Hepatic stellate cell (primary cell): ENCODE measurements around the gene RBP3.

Experiments
- DNase-seq: peaks from one replicate; pipeline ENCODE4 v3.0.0; 2011; ENCODE audit warnings: low spot score

The RBP3 gene

DNA sequence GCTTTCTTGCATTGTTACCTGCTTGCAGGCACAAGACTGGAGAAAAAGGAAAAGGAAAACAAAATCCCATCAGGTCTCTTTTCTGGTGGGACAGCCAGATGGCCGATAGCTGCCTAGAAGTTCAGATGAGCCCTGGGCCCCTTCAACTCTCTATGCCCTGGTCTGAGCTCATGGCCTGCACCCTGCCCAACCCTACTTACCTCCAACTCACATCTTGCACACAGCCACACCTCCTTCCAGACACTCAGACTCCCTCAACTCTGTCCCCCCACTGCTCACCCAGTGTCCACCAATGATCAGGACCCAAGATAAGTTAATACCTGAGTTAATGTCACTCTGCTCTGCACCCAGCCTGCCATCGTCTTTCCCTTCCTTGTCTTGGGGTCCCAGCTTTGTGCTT lies 10.9 kb downstream of the RBP3 start:
- DNase-seq: no peak

DNA sequence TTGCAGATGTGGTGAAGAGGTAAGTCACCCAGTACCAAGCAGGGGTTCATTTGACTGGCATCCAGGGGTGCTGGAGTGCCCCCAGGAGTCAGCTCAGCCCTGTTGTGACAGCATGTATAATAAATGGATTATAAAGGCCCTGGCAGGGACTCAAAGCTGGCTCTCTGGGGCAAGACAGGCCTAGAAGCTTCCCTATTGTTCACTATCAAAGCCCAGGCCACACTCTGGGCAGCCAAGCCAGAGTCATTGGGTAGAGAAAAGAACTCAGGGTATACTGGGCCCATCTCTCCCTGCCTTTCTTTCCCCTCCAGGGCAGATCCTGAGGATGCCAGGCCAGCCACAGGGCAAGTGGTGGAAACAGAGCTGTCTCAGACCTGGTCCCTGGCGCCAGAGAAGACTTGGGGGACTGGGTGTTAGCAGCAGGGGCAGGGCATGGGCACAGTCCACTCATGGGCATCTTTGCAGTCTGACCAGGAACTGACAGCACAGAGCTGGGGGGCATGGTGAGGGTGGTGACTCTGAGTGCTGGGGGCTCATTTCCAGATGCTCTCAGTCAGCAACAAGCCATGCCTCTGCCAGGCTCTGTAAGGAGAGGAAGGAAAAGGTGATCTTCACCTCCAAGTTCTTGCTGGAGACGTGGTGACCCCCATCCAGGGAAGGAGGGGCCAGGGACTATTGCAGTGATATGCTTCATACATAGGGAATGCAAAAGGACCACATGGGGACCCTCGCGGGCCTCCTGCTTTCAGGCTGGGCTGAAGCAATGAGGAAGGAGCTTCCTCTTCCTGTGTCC lies 11.7 kb downstream of the RBP3 start:
- no peak for DNase-seq

DNA sequence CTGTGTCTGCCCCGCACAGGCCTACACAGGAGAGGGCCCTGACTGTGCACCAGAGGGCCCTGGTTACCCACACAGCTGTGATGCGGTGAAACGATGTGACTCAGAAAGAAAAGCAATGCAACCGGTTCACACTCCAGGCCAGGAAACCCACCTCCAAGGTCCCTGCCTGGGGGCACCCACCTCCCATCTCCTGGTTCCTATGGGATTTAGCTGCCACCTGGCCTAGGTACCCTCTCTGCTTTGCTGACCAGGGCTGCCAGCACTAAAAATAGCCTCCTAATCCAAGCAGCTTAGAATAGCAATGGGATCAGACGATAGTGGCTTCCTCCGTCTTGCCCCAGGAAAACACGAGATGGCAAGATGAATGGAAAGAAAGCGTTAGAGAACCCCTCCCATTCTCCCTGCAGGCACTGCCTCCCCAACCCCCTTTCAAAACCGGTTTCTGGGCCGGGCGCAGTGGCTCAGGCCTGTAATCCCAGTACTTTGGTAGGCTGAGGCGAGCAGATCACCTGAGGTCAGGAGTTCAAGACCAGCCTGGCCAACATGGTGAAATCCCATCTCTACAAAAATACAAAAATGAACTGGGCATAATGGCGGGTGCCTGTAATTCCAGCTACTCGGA lies 12.4 kb downstream of the RBP3 start:
- no peak for DNase-seq

DNA sequence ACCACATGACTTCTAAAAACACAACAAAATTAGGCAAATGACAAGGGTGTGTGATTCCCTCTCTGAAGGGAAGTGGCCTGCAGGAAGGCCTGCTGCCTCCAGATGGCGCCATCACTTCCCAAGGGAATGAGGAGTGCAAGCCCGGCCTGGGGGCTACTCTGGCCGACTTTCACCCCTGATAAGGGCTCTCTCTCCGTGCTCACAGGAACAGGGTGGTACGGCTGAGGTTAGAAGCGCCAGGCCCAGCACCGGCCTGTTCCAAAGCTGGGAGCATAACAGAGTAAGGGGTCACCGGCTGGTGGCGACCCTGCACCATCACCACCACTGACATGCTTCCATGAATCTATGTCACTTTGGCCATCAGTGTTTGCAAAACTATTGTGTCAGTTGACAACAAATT lies 13.1 kb downstream of the RBP3 start:
- peak; percentile 59 for DNase-seq

DNA sequence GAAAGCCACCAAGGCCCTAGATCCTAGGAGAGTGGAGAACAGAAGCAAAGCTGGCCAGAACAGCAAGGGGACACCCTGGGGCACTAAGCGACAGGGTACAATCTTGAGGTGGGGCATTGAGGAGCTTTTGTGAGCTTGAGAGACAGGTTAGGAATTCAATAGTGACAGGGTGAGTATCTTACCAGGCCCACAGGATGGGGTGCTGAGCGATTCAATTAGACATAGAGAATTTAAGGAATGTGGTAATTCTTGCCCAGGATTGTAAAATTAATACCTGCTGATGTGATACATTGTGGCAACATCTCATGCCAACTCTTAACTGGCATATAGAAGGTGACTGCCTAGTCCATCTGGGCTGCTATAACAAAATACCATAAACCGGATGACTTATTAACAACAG lies 14.0 kb downstream of the RBP3 start:
- DNase-seq: no peak

DNA sequence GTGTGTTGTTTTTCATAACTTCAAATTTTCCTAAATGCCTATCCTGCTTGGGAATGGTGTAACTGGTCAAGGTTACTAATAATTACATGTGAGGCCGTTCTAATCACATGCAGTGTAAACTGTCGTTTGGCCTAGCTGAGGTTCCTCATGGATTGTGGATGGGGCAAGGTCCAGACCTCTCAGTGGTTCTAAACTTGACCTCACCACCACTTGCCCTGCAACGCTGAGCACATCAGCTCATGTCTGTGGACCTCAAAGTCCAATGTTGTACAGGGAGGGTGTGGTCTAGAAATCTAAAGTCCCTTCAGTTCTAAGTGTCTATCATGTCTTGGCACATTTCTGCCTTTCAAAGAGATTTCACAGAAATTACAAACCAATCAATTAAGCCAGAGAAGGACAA lies 15.6 kb downstream of the RBP3 start:
- no peak for DNase-seq

DNA sequence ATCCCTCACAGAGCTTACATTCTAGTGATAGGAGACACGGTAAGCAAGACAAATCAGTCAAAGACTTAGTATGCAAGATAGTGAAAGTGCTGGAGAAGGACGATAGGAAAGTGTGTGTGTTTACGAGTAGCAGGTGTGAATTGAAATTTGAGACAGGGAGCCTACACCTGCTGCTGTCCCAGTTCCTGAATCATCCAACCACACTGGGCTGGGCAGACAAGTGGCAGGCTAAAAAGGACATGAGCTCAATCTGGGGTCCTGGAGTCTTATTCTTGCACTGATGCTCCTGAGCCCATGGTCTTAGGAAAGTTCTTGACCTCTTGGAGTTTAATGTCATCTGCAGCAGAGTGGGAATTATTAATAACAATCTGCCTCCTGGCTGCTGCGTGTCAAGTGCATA lies 16.2 kb downstream of the RBP3 start:
- DNase-seq: no peak

DNA sequence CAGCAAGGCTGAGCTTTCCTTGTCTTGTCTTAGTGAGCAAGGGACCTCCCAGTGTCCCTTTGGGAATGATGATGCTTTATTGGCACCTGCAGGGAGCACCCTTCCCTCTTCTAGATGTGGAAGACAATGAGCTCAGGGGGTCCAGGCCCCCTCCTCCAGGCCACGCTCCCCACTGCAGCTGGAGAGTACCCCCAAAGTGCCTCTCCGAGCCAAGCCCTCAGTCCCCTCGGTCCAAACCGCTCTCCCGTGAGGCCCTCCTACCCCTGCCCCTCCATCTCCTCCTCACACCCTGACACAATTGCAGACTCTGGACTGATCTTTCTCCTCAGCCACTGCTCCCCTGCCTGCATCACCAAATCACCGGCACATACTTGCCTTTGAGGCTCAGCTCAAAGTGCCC lies 16.7 kb downstream of the RBP3 start:
- no peak for DNase-seq

DNA sequence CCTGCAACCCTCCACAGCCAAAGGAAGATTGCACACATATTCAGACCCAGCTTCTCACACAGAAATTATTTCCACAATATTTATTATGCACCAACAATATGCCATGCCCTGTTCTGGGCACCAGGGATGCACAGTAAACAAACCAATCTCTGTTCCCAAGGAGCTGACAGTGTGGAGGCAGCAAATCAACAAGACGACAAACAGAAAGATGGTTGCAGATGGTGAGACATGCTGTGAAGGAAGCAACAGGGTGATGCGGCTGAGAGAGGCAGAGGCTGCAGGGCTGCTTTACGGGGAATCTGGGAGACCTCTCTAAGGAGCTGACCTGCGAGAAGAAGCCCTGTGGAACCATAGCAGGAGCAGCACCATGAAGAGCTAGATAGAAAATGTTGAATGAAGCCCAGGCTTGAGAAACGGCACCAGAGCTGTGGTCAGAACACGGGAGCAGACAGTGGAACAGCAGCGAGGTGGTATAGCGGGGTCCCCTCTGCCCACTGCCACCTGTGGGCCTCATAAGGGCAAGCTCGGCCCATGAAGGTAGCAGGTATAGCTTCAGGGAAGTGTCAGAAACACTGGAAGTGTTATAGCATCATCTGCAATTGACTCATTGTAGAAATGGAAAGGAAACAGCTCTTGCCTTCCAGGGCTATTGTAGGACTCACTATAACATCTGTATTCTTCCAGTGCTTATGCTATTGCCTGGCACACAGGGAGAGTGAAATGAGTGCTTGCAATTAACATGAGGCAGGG lies 17.4 kb downstream of the RBP3 start:
- no peak for DNase-seq

DNA sequence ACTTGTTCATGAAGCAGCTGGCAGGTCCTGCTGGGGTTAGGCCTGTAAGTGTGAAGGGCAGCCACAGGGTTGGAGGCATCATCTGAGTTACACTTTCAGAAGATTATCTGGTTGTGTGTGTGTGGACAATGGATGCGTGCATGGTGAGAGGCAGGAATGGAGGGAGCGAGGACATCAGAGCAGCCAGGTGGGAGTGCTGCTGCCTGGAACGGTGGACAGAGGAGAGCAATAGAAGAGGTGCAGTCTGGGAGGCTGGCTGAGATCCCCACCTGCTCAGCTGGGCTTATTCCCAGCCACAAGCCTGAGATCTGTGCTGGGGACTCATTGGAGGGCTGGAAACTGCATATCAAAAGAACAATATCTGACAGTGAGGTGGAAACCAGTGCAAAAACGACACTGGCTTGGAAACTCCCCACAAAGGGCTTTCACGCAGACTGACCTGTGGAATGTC lies 18.0 kb downstream of the RBP3 start:
- no peak for DNase-seq

DNA sequence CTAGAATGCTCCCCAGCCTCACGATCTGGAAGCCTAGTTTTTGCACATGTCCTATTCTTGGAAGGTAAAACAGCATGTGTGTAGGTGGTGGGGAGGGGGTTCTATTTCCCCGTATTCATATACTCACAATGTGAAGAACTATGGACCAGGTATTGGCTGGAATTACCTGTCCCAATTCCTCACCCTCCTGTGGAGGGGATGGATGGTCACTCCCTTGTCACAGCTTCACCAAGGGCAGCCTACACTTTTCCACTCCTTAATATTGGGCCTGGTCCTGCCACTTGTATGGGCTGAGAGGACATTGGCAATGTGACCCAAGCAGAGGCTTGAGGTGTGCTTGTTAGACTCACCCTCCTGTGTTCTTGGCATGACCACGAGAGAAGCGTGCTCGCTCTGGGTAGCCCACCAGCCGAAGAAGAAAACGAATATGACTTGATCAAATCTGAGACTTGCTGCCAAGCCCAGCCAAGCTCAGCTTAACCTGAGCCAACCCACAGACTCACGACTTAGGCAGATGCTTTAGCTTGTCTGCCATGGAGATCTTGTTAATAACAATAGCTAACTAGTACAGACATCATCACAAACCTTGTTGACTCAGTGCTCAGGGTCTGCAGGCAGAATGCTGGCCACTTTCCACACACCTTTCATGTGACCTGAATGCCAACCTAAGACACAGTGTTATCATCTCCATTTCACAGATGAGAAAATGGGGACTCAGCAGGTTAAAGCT lies 18.7 kb downstream of the RBP3 start:
- DNase-seq: no peak

DNA sequence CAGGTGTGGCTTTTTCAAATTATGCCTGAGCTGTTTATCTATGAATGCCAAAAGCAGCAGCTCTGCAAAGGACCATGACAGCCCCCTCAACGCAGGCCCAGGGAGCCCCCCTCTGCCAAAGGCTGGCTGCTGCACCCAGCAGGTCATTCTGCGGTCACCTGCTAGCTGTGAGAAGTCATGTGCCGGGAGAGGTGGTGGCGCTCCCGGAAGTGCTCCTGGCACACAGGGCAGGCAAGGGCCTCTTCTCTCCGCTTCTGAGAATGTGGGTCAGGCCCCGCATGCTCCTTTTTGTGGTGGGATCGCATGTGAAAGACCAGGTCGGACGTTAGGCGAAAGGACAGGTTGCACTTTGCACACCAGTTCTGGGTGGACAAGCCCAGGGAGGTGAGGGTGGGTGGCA lies 19.5 kb downstream of the RBP3 start:
- no peak for DNase-seq

DNA sequence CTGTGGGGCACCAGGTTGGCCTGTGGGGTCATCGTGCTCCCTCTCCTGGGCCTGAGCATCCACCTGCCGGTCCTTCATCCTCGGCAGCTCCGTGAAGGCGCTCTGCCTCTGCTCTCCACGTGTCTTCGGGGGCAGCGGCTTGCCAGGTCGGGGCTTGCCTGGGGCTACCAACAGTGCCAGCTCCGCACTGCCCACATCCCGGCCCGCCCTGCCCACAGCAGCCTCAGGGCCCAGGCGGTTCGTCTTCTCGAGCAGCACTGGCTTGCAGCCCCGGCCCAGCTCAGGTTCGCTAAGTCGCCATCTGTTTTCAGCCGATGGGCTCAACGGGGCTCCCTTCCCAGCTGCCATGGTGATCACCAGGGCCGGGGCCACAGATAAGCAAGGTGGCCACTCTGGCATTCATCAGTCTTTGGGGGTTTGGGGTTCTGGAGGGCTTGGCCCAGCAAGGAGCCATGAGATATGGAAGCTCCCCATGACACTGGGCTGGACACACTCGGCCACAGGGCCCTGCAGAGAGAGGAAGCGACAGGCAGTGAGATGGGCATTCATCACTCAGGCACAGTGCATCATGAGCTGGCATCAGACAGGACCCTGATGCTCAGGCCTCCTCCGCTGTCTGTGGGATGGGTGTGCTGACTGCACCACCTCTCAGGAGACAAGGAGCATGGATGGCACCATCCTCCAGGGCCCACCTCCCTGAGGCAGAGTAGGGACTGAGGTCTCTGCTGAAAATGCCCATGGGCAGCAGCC lies 20.4 kb downstream of the RBP3 start:
- no peak for DNase-seq

DNA sequence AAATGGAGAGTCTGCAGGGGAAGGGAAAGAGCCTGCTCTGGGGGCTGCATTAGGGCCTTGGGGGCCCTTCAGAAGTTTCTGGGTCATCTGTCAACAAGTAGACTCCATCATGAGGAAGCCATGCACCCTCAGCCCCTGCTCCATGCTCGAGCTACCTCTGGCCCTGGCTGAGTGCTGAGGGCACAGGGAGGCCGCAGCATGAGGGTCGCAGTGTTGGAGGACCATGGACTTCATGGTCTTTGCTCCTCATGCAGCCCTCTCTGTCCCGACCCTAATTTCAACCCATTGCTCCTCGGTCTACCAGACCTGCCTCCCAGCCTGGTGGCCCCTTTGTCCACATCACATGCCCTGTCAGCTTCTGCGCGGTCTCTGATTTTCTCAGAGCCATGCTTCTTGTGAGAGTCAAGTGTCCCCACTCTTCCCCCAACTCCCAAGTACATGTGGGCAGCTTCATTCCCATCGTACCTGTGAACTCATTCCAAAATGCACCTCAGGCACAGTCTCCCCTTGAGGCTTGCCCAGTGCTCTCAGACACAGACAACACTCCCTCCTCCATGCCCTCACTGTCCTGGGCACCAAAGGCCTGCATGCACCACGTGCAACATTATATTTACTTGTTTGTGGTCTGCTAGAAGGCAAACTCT lies 21.2 kb downstream of the RBP3 start:
- DNase-seq: no peak

DNA sequence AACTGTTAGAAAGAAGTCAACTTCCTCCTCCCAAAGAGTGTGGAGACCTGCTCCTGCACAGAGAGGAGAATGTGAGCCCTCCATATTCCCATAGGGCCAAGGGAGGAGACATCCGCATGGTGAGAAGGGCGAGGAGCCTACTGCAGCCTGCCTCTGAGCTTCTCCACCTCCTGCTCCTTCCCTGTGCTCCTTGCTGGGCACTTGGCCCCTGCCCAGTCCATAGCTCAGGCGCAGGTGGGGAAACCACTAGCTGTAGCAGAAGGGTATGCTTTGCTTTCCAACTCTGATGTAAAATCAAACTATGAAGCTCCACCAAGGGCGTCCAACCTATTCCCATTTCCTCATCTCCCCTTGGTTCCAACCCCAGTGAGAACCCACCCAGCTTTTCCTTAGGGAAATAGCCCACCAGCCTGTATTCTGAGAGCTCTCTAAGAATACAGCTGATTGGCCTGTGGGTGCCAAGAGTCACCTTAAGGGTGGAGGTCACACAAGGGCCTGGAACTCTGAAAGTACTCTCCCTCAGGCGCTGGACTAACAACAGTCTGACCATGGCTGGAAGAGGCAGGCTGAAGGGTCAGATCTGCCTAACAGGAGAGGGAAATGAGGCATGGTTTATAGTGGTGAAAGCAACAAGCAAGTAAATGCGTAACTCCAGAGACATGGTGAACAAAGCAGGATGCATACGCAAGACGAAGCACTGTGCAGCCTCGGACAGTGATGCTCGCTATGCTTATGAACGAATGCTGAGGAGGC lies 22.0 kb downstream of the RBP3 start:
- DNase-seq: no peak

DNA sequence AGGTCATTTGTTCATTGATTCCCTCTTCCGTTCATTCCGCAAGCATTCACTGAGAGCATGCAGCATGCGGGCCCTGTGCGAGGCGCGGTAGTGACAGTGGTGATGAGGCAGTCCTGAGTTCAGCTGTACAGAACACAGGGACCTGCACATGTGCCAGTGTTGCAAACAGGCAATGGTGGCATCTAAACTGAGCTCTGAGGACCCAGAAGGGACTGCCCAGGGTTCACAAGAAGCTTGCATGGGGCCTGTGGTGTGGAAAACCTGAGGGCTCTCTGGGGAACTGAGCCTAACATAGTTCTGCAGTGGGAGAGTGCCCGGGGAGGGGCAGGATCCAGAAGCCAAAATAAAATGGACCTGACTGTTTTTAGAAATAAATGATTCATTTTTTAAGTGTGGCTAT lies 22.7 kb downstream of the RBP3 start:
- no peak for DNase-seq

DNA sequence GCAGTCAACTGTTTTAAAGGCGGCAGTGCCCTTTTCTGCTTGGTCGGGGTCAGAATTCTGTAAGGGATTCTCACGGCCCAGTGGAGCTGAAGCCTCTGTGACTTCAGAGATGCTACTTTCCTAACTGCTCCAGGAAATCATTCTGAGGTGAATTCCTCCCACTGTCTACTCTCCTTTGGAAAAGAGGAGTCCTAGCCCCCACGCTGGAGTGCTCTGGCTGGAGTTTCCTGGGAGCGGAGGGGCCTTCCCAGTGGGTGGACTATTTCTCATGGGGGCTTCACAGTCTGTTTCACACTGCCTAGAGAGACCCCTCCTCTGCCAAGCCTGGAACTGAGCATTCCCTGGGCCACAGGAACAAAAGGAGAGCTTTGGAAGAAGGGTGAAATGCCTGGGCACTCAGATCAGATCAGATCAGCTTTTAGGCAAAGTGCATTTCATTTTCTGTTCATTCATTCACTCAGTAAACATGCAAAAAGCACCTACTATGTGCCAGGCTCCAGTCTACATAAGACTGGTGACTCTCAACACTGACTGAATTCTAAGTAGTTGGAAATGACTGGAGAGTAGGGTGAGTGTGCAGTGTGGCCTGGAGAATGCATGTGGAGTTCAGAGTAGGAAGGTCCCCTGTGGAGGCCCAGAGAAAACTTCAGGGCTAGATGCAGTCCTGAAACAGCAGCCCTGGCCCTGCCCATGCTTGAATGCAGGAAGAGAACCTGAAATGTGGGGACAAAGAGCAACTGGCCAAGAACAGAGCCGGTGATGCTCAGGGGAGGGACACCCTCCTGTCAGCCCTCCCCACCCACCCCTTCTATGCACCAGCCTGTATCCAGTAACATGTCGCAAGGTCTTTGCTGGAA lies 23.7 kb downstream of the RBP3 start:
- no peak for DNase-seq

DNA sequence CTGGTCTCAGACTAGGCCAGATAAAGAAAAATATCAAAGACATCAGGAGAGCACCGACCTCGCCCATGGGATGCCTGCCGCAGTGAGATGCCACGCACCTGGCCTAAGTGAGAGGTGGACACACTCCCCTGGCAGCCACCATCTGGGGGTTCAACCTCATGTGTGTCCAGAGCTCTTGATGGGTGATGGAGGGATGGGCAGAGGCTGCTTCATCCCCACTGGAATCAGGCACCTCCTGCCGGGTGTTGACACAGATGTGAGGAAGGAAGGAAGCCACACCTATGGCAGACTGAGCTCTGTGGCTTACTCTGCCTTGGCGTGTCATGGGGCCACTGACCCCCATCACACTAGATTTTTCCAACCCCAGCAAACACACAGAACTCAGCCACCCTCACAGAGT lies 24.6 kb downstream of the RBP3 start:
- no peak for DNase-seq
